ENCODE results near the gene UBE4B.

- TF ChIP-seq CTCF (conservative IDR thresholded peaks at IDR 0.05): no peak
- no peak for TF ChIP-seq ZFX (IDR thresholded peaks at IDR 0.05)
Measured at GRCh38 chr1:10084045-10084444, 51.3 kb downstream of the UBE4B start.
